ENCODE data around the gene NDUFS8. TPM values are rescaled to one million over a fixed set of nuclear protein-coding genes. Genes with fewer than 3 reads are reported as not detected.

The NDUFS8 gene
- total RNA-seq, 2 experiments from 2014 or later = 70.5 to 72.5 TPM

- intact Hi-C loops (cut with DNase I, micrococcal nuclease) = loop anchor here in 1 of 2 experiments (10.0 kb wide), 1 partner anchor 202 kb away; no protein-coding TSS in a partner anchor
- no peaks in the 10 kb centered on the region for H3K9me3 Mint-ChIP-seq
- H3K27me3 Mint-ChIP-seq = no peaks in the 10 kb centered on the region
- POLR2A ChIA-PET = interaction anchor here (0.6 kb wide), 1 partner anchor 27 kb away, joined by 3 read pairs; no protein-coding TSS in a partner anchor
- no peaks in the 10 kb centered on the region for H3K36me3 ChIP-seq (ENCODE audit: insufficient read depth, low read length)
- no peaks in the 10 kb centered on the region for H3K27me3 ChIP-seq (ENCODE audit: control insufficient read depth in 1 of 2, insufficient read depth in 2 of 2, low read length in 2 of 2)
- CTCF ChIA-PET = interaction anchor here (1.1 to 1.9 kb wide), 2 partner anchors 8 to 47 kb away, joined by 3 to 4 read pairs; no protein-coding TSS in a partner anchor
- H3K4me3 ChIP-seq (ENCODE audit: low read length) = peak overlapping the region; percentile 53
- peaks cover 31% of the 10 kb centered on the region for H3K4me1 Mint-ChIP-seq (ENCODE audit: low read depth)
- peak overlapping the region; percentile 76 for H3K27ac Mint-ChIP-seq
- H3K9me3 ChIP-seq (ENCODE audit: control insufficient read depth in 1 of 2, insufficient read depth in 1 of 2, low read length in 2 of 2) = no peaks in the 10 kb centered on the region
- DNase-seq (no peak), ATAC-seq (ENCODE audit: poor library complexity) (no peak)
- H3K4me1 ChIP-seq (ENCODE audit: insufficient read depth, low read length) = peaks cover 46% of the 10 kb centered on the region
- no peak for TF ChIP-seq CTCF (IDR thresholded peaks at IDR 0.05)
- H3K27ac ChIP-seq (ENCODE audit: low read depth in 1 of 2, low read length in 2 of 2) = no peak overlapping the region
- no peaks in the 10 kb centered on the region for H3K36me3 Mint-ChIP-seq (ENCODE audit: low read depth)
- H3K4me3 Mint-ChIP-seq = peak overlapping the region; percentile 84
Measured at GRCh38 chr11:68002575-68002937, 27.9 kb upstream of the NDUFS8 start.

GRCh38 chr11:68002938-68003845 is 27.3 kb upstream of the NDUFS8 start:
- H3K4me3 Mint-ChIP-seq = peak overlapping the region; percentile 84
- peaks cover 40% of the 10 kb centered on the region for H3K4me1 ChIP-seq (ENCODE audit: insufficient read depth, low read length)
- no peaks in the 10 kb centered on the region for H3K27me3 ChIP-seq (ENCODE audit: control insufficient read depth in 1 of 2, insufficient read depth in 2 of 2, low read length in 2 of 2)
- peak; percentile 89 for ATAC-seq (ENCODE audit: poor library complexity)
- POLR2A ChIA-PET = interaction anchor here (0.7 kb wide), 1 partner anchor 9 kb away, joined by 3 read pairs; no protein-coding TSS in a partner anchor
- peak overlapping the region; percentile 76 for H3K27ac Mint-ChIP-seq
- peaks cover 28% of the 10 kb centered on the region for H3K4me1 Mint-ChIP-seq (ENCODE audit: low read depth)
- no peaks in the 10 kb centered on the region for H3K36me3 ChIP-seq (ENCODE audit: insufficient read depth, low read length)
- H3K27ac ChIP-seq (ENCODE audit: low read depth in 1 of 2, low read length in 2 of 2) = no peak overlapping the region
- no peaks in the 10 kb centered on the region for H3K9me3 ChIP-seq (ENCODE audit: control insufficient read depth in 1 of 2, insufficient read depth in 1 of 2, low read length in 2 of 2)
- H3K9me3 Mint-ChIP-seq = no peaks in the 10 kb centered on the region
- intact Hi-C loops (cut with DNase I, micrococcal nuclease) = loop anchor here in 1 of 2 experiments (10.0 kb wide), 1 partner anchor 202 kb away; no protein-coding TSS in a partner anchor
- TF ChIP-seq CTCF (IDR thresholded peaks at IDR 0.05) = no peak
- H3K36me3 Mint-ChIP-seq (ENCODE audit: low read depth) = no peaks in the 10 kb centered on the region
- DNase-seq = peak; percentile 37 to 83 (median 61)
- peak overlapping the region; percentile 53 for H3K4me3 ChIP-seq (ENCODE audit: low read length)
- CTCF ChIA-PET = interaction anchor here (1.1 to 1.9 kb wide), 2 partner anchors 9 to 48 kb away, joined by 3 to 4 read pairs; no protein-coding TSS in a partner anchor
- no peaks in the 10 kb centered on the region for H3K27me3 Mint-ChIP-seq

- H3K4me1 ChIP-seq (ENCODE audit: insufficient read depth, low read length) = peaks cover 32% of the 10 kb centered on the region
- Mint-ChIP-seq H3K36me3 (ENCODE audit: low read depth) (no peaks in the 10 kb centered on the region), H3K4me1 (ENCODE audit: low read depth) (peaks cover 25% of the 10 kb centered on the region), H3K9me3 (no peaks in the 10 kb centered on the region), H3K27me3 (no peaks in the 10 kb centered on the region), H3K4me3 (peak within 1 kb of the TSS; percentile 90), H3K27ac (peak within 1 kb of the TSS; percentile 76)
- H3K27ac ChIP-seq (ENCODE audit: low read depth in 1 of 2, low read length in 2 of 2) = peak within 1 kb of the TSS; percentile 10 to 15
- DNase-seq (peak; percentile 58 to 90 (median 74)), ATAC-seq (ENCODE audit: poor library complexity) (peak; percentile 77)
- intact Hi-C loops (cut with DNase I, micrococcal nuclease) = loop anchor here in 1 of 2 experiments (10.0 kb wide), 1 partner anchor 201 kb away; no protein-coding TSS in a partner anchor
- H3K36me3 ChIP-seq (ENCODE audit: insufficient read depth, low read length) = no peaks in the 10 kb centered on the region
- no peaks in the 10 kb centered on the region for H3K9me3 ChIP-seq (ENCODE audit: control insufficient read depth in 1 of 2, insufficient read depth in 1 of 2, low read length in 2 of 2)
- ChIA-PET POLR2A (no interaction called here), CTCF (interaction anchor here (1.9 kb wide), 1 partner anchor 49 kb away, joined by 4 read pairs; no protein-coding TSS in a partner anchor)
- TF ChIP-seq CTCF (IDR thresholded peaks at IDR 0.05) = no peak
- H3K4me3 ChIP-seq (ENCODE audit: low read length) = peak within 1 kb of the TSS; percentile 53
- H3K27me3 ChIP-seq (ENCODE audit: control insufficient read depth in 1 of 2, insufficient read depth in 2 of 2, low read length in 2 of 2) = no peaks in the 10 kb centered on the region
Measured at GRCh38 chr11:68003846-68004550, 26.5 kb upstream of the NDUFS8 start, which contains the start of gene UNC93B1. UNC93B1 (minus strand) TSS chr11:68004097; CDS start chr11:68004043, 54 bp downstream.

Data from CD4-positive, alpha-beta T cell (primary cell).